HEK293 (cell line): Measurements from ENCODE around the gene MIER3.

Experiments used
- CTCF ChIA-PET: fragments of 350-600 bp; formaldehyde crosslinking; extraction: SDS; loops from one replicate; lab custom pipeline; 2021; ENCODE audit warnings: antibody characterized with exemption; lab: Yijun Ruan, JAX
- POLR2A ChIA-PET: fragments of 300-600 bp; formaldehyde crosslinking; extraction: SDS; loops from one replicate; lab custom pipeline; 2020; ENCODE audit warnings: antibody characterized with exemption, inconsistent platforms; lab: Yijun Ruan, JAX
- H3K27ac ChIP-seq: fragments of 200-500 bp; sonication (Bioruptor generic); 2 replicates; pipeline ENCODE4 v1.5.1; 2014; ENCODE audit warnings: low read depth, low read length, control low read depth, inconsistent platforms; ENCODE audit errors: extremely low read depth
- H3K36me3 ChIP-seq, 2 experiments: fragments of 200-500 bp in 1 of 2; sonication (Bioruptor generic) in 1 of 2; 1 replicate in 1 of 2; 2 replicates in 1 of 2; pipeline ENCODE4 v1.5.1; 2014 to 2017; ENCODE audit warnings: inconsistent platforms in 2 of 2, low read length in 2 of 2; ENCODE audit not compliant: control insufficient read depth in 2 of 2, insufficient read depth in 1 of 2
- H3K4me1 ChIP-seq: fragments of 200-500 bp; sonication (Bioruptor generic); 2 replicates; pipeline ENCODE4 v1.5.1; 2014; ENCODE audit warnings: mild to moderate bottlenecking, low read length, inconsistent platforms; ENCODE audit not compliant: control insufficient read depth, insufficient read depth
- H3K4me3 ChIP-seq: 2 replicates; pipeline ENCODE4 v1.5.1; 2011; ENCODE audit warnings: low read depth, mild to moderate bottlenecking, control low read depth, low read length, moderate library complexity
- H3K9me3 ChIP-seq: fragments of 200-500 bp; sonication (Bioruptor generic); 2 replicates; pipeline ENCODE4 v1.5.1; 2014; ENCODE audit warnings: low read depth, low read length, inconsistent platforms; ENCODE audit not compliant: control insufficient read depth, insufficient read depth
- FEZF1 ChIP-seq: fragments of 450-650 bp; formaldehyde crosslinking; IDR thresholded peaks from 2 replicates; pipeline ENCODE4 v1.5.1; 2016; ENCODE audit warnings: missing biosample characterization, missing genetic modification characterization
- GLI2 ChIP-seq: fragments of 450-650 bp; formaldehyde crosslinking; IDR thresholded peaks from 2 replicates; pipeline ENCODE4; 2017; ENCODE audit warnings: missing biosample characterization, missing genetic modification characterization, low read depth, borderline replicate concordance
- HOXC10 ChIP-seq: sonication (generic); formaldehyde crosslinking; IDR thresholded peaks from 2 replicates; pipeline ENCODE4 v1.8.1; 2023; ENCODE audit warnings: mild to moderate bottlenecking, missing genetic modification reagents
- HOXD13 ChIP-seq: sonication (generic); formaldehyde crosslinking; IDR thresholded peaks from 2 replicates; pipeline ENCODE4 v1.8.0; 2022; ENCODE audit warnings: missing genetic modification reagents, borderline replicate concordance
- KLF9 ChIP-seq: fragments of 450-650 bp; formaldehyde crosslinking; IDR thresholded peaks from 2 replicates; pipeline ENCODE4 v1.5.1; 2016; ENCODE audit warnings: missing biosample characterization, missing genetic modification characterization, low read depth
- REPIN1 ChIP-seq: fragments of 450-650 bp; formaldehyde crosslinking; IDR thresholded peaks from 2 replicates; pipeline ENCODE4 v1.5.1; 2017; ENCODE audit warnings: missing biosample characterization, missing genetic modification characterization, low read depth
- ZBTB49 ChIP-seq: fragments of 450-650 bp; formaldehyde crosslinking; IDR thresholded peaks from 2 replicates; pipeline ENCODE4 v1.5.1; 2016; ENCODE audit warnings: missing biosample characterization, missing genetic modification characterization, low read depth
- ZEB2 ChIP-seq: fragments of 450-650 bp; formaldehyde crosslinking; IDR thresholded peaks from 2 replicates; pipeline ENCODE4 v1.5.1; 2016; ENCODE audit warnings: missing biosample characterization, missing genetic modification characterization
- ZNF184 ChIP-seq: fragments of 450-650 bp; IDR thresholded peaks from 2 replicates; pipeline ENCODE4 v1.5.1; 2018; ENCODE audit warnings: missing biosample characterization, mild to moderate bottlenecking, missing genetic modification characterization
- ZNF214 ChIP-seq: fragments of 450-650 bp; formaldehyde crosslinking; IDR thresholded peaks from 2 replicates; pipeline ENCODE4 v1.5.1; 2017; ENCODE audit warnings: missing biosample characterization, mild to moderate bottlenecking, missing genetic modification characterization, borderline replicate concordance
- ZNF223 ChIP-seq: fragments of 450-650 bp; formaldehyde crosslinking; IDR thresholded peaks from 2 replicates; pipeline ENCODE4 v1.5.1; 2016; ENCODE audit warnings: missing biosample characterization, missing genetic modification characterization
- ZNF426 ChIP-seq: fragments of 450-650 bp; formaldehyde crosslinking; IDR thresholded peaks from 2 replicates; pipeline ENCODE4 v1.5.1; 2017; ENCODE audit warnings: missing biosample characterization, missing genetic modification characterization, mild to moderate bottlenecking, inconsistent platforms, moderate library complexity
- ZNF48 ChIP-seq: fragments of 450-650 bp; formaldehyde crosslinking; IDR thresholded peaks from 2 replicates; pipeline ENCODE4 v1.5.1; 2016; ENCODE audit warnings: missing biosample characterization, missing genetic modification characterization
- ZNF585B ChIP-seq: fragments of 450-650 bp; formaldehyde crosslinking; IDR thresholded peaks from 2 replicates; pipeline ENCODE4 v1.5.1; 2016; ENCODE audit warnings: missing biosample characterization, missing genetic modification characterization
- ZNF654 ChIP-seq: fragments of 450-650 bp; formaldehyde crosslinking; IDR thresholded peaks from 2 replicates; pipeline ENCODE4 v1.5.1; 2016; ENCODE audit warnings: low read depth, missing biosample characterization, missing genetic modification characterization
- ZNF692 ChIP-seq: fragments of 450-650 bp; formaldehyde crosslinking; IDR thresholded peaks from 2 replicates; pipeline ENCODE4 v1.5.1; 2016; ENCODE audit warnings: missing biosample characterization, missing genetic modification characterization
- ZNF76 ChIP-seq: fragments of 450-650 bp; formaldehyde crosslinking; IDR thresholded peaks from 2 replicates; pipeline ENCODE4; 2016; ENCODE audit warnings: low read depth, missing biosample characterization, missing genetic modification characterization, borderline replicate concordance
- ZSCAN23 ChIP-seq: fragments of 450-650 bp; formaldehyde crosslinking; IDR thresholded peaks from 2 replicates; pipeline ENCODE4 v1.5.1; 2016; ENCODE audit warnings: missing biosample characterization, missing genetic modification characterization
- ZXDB ChIP-seq: fragments of 450-650 bp; formaldehyde crosslinking; IDR thresholded peaks from 2 replicates; pipeline ENCODE4 v1.5.1; 2016; ENCODE audit warnings: missing biosample characterization, missing genetic modification characterization
- TF ChIP-seq, protein P1 (sequence below): fragments of 450-650 bp; formaldehyde crosslinking; IDR thresholded peaks from 2 replicates; pipeline ENCODE4 v1.5.1; 2016; ENCODE audit warnings: missing biosample characterization, missing genetic modification characterization
- TF ChIP-seq, protein P2 (sequence below): fragments of 450-650 bp; formaldehyde crosslinking; IDR thresholded peaks from 2 replicates; pipeline ENCODE4 v1.5.1; 2016; ENCODE audit warnings: missing biosample characterization, missing genetic modification characterization
- TF ChIP-seq, protein P3 (sequence below): fragments of 450-650 bp; formaldehyde crosslinking; IDR thresholded peaks from 2 replicates; pipeline ENCODE4 v1.5.1; 2016; ENCODE audit warnings: missing biosample characterization, missing genetic modification characterization
- TF ChIP-seq, protein P4 (sequence below): fragments of 450-650 bp; formaldehyde crosslinking; conservative IDR thresholded peaks from 2 replicates; pipeline ENCODE4 v1.5.1; 2016; ENCODE audit warnings: low read depth, missing biosample characterization, missing genetic modification characterization

The MIER3 gene

GRCh38 chr5:56995596-56995995, 43.7 kb upstream of the MIER3 start (continued):
- TF ChIP-seq ZNF223 (tag by site-specific recombination) (no peak), KLF9 (tag by site-specific recombination) (no peak), ZNF184 (no peak), ZNF654 (tag by site-specific recombination) (no peak)
- TF ChIP-seq, all 188 proteins: peak for 0

GRCh38 chr5:56993241-56993640, 41.3 kb upstream of the MIER3 start:
- no peaks in the 10 kb centered on the region for H3K4me1 ChIP-seq
- no peak overlapping the region for H3K4me3 ChIP-seq
- H3K27ac ChIP-seq = no peak overlapping the region
- ChIA-PET POLR2A (no interaction called here), CTCF (interaction anchor here (1.3 kb wide), 1 partner anchor 89 kb away, joined by 4 read pairs; no protein-coding TSS in a partner anchor)
- no peaks in the 10 kb centered on the region for H3K36me3 ChIP-seq
- no peaks in the 10 kb centered on the region for H3K9me3 ChIP-seq
- TF ChIP-seq, protein P1, sequence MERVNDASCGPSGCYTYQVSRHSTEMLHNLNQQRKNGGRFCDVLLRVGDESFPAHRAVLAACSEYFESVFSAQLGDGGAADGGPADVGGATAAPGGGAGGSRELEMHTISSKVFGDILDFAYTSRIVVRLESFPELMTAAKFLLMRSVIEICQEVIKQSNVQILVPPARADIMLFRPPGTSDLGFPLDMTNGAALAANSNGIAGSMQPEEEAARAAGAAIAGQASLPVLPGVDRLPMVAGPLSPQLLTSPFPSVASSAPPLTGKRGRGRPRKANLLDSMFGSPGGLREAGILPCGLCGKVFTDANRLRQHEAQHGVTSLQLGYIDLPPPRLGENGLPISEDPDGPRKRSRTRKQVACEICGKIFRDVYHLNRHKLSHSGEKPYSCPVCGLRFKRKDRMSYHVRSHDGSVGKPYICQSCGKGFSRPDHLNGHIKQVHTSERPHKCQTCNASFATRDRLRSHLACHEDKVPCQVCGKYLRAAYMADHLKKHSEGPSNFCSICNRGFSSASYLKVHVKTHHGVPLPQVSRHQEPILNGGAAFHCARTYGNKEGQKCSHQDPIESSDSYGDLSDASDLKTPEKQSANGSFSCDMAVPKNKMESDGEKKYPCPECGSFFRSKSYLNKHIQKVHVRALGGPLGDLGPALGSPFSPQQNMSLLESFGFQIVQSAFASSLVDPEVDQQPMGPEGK (tag by site-specific recombination) = no peak
- no peak for TF ChIP-seq ZNF214 (tag by site-specific recombination)
- TF ChIP-seq REPIN1 (tag by site-specific recombination) = no peak
- TF ChIP-seq, protein P2, sequence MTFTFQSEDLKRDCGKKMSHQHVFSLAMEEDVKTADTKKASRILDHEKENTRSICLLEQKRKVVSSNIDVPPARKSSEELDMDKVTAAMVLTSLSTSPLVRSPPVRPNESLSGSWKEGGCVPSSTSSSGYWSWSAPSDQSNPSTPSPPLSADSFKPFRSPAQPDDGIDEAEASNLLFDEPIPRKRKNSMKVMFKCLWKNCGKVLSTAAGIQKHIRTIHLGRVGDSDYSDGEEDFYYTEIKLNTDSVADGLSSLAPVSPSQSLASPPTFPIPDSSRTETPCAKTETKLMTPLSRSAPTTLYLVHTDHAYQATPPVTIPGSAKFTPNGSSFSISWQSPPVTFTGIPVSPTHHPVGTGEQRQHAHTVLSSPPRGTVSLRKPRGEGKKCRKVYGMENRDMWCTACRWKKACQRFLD (tag by site-specific recombination) = no peak
- TF ChIP-seq ZNF48 (tag by site-specific recombination) = no peak
- TF ChIP-seq ZNF426 = no peak
- no peak for TF ChIP-seq HOXC10
- no peak for TF ChIP-seq ZEB2 (tag by site-specific recombination)
- TF ChIP-seq, protein P3, sequence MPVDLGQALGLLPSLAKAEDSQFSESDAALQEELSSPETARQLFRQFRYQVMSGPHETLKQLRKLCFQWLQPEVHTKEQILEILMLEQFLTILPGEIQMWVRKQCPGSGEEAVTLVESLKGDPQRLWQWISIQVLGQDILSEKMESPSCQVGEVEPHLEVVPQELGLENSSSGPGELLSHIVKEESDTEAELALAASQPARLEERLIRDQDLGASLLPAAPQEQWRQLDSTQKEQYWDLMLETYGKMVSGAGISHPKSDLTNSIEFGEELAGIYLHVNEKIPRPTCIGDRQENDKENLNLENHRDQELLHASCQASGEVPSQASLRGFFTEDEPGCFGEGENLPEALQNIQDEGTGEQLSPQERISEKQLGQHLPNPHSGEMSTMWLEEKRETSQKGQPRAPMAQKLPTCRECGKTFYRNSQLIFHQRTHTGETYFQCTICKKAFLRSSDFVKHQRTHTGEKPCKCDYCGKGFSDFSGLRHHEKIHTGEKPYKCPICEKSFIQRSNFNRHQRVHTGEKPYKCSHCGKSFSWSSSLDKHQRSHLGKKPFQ (tag by site-specific recombination) = no peak
- no peak for TF ChIP-seq ZNF692
- TF ChIP-seq HOXD13 = no peak
- TF ChIP-seq GLI2 (tag by site-specific recombination) = no peak
- no peak for TF ChIP-seq ZSCAN23
- TF ChIP-seq FEZF1 (tag by site-specific recombination) = no peak
- no peak for TF ChIP-seq ZNF585B (tag by site-specific recombination)
- no peak for TF ChIP-seq ZBTB49 (tag by site-specific recombination)
- no peak for TF ChIP-seq ZXDB (tag by site-specific recombination)
- TF ChIP-seq, protein P4, sequence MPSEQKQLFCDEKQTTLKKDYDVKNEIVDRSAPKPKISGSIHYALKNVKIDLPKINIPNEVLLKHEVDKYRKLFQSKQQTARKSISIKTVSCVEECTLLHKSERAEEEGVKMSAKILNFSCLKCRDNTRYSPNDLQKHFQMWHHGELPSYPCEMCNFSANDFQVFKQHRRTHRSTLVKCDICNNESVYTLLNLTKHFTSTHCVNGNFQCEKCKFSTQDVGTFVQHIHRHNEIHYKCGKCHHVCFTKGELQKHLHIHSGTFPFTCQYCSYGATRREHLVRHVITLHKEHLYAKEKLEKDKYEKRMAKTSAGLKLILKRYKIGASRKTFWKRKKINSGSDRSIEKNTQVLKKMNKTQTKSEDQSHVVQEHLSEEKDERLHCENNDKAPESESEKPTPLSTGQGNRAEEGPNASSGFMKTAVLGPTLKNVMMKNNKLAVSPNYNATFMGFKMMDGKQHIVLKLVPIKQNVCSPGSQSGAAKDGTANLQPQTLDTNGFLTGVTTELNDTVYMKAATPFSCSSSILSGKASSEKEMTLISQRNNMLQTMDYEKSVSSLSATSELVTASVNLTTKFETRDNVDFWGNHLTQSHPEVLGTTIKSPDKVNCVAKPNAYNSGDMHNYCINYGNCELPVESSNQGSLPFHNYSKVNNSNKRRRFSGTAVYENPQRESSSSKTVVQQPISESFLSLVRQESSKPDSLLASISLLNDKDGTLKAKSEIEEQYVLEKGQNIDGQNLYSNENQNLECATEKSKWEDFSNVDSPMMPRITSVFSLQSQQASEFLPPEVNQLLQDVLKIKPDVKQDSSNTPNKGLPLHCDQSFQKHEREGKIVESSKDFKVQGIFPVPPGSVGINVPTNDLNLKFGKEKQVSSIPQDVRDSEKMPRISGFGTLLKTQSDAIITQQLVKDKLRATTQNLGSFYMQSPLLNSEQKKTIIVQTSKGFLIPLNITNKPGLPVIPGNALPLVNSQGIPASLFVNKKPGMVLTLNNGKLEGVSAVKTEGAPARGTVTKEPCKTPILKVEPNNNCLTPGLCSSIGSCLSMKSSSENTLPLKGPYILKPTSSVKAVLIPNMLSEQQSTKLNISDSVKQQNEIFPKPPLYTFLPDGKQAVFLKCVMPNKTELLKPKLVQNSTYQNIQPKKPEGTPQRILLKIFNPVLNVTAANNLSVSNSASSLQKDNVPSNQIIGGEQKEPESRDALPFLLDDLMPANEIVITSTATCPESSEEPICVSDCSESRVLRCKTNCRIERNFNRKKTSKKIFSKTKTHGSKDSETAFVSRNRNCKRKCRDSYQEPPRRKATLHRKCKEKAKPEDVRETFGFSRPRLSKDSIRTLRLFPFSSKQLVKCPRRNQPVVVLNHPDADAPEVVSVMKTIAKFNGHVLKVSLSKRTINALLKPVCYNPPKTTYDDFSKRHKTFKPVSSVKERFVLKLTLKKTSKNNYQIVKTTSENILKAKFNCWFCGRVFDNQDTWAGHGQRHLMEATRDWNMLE = no peak
- TF ChIP-seq ZNF76 = no peak
